OCI-LY3 (cell line): ENCODE measurements around the gene ATG4A.

ENCODE experiments used
- H2AFZ ChIP-seq: fragments of 200-600, 300-600 bp; shearing (Covaris generic); 2 replicates; pipeline ENCODE4 v1.6.0; 2014; ENCODE audit warnings: antibody characterized with exemption, low read depth, low read length
- H3K27ac ChIP-seq: fragments of 200-600, 300-600 bp; sonication (generic); 2 replicates; pipeline ENCODE4 v1.5.1; 2014; ENCODE audit warnings: mild to moderate bottlenecking, low read length, moderate library complexity, mixed read lengths
- H3K27me3 ChIP-seq: fragments of 200-600, 300-600 bp; sonication (generic); 2 replicates; pipeline ENCODE4 v1.6.1; 2014; ENCODE audit warnings: low read depth, low read length, mixed read lengths
- H3K36me3 ChIP-seq: fragments of 200-600, 300-600 bp; sonication (generic); replicated peaks from 2 replicates; pipeline ENCODE3; 2014; ENCODE audit warnings: low read depth, low read length, mixed read lengths
- H3K4me1 ChIP-seq: fragments of 300-600, 200-600 bp; sonication (generic); 2 replicates; pipeline ENCODE4 v1.6.1; 2014; ENCODE audit warnings: low read length, mixed read lengths
- H3K4me2 ChIP-seq: fragments of 200-600, 300-600 bp; sonication (generic); 2 replicates; pipeline ENCODE4 v1.6.1; 2014; ENCODE audit warnings: low read length, mixed read lengths
- H3K4me3 ChIP-seq: fragments of 300-600, 200-600 bp; sonication (generic); 2 replicates; pipeline ENCODE4 v1.5.1; 2014; ENCODE audit warnings: antibody characterized with exemption, mild to moderate bottlenecking, low read length, moderate library complexity
- H3K79me2 ChIP-seq: fragments of 300-600, 200-600 bp; shearing (Covaris generic); 2 replicates; pipeline ENCODE4 v1.6.1; 2014; ENCODE audit warnings: mild to moderate bottlenecking, low read length, mixed read lengths
- H3K9ac ChIP-seq: fragments of 300-600, 200-600 bp; shearing (Covaris generic); 2 replicates; pipeline ENCODE4 v1.6.0; 2014; ENCODE audit warnings: mild to moderate bottlenecking, low read length, moderate library complexity
- H3K9me3 ChIP-seq: fragments of 200-600, 300-600 bp; shearing (Covaris generic); 2 replicates; pipeline ENCODE4 v1.6.1; 2014; ENCODE audit warnings: low read length, mixed read lengths; ENCODE audit not compliant: insufficient read depth
- H4K20me1 ChIP-seq: fragments of 200-600, 300-600 bp; sonication (generic); 2 replicates; pipeline ENCODE4 v1.6.1; 2016; ENCODE audit warnings: low read length, mixed read lengths; ENCODE audit not compliant: insufficient read depth
- EZH2phosphoT487 ChIP-seq: fragments of 200-600 bp; shearing (Covaris generic); IDR thresholded peaks from 2 replicates; pipeline ENCODE4 v1.6.1; 2018; ENCODE audit warnings: antibody characterized with exemption, mixed run types, low read depth
- TF ChIP-seq, protein P1 (sequence below): fragments of 200-600, 300-600 bp; sonication (generic); IDR thresholded peaks from 2 replicates; pipeline ENCODE4 v1.5.1; 2014; ENCODE audit warnings: antibody characterized with exemption, low read length, low read depth

The ATG4A gene

DNA sequence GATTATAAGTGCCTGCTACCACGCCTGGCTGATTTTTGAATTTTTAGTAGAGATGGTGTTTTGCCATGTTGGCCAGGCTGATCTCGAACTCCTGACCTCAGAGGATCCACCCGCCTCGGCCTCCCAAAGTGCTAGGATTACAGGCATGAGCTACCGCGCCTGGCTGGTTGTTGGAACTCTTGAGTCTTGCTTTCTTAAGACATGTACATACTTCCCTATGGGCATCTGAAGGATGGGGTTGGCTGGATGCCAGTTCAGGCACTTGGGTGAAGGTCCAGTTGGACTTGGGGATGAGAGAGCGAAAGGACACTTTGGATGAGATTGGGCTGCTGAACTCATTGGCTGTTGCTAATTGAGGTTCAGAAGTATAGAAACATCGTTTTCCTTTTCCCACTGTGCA is 40.5 kb downstream of the ATG4A start:
- Histone ChIP-seq H3K9ac (no peak overlapping the region), H3K9me3 (no peaks in the 10 kb centered on the region), H4K20me1 (no peaks in the 10 kb centered on the region), H3K4me2 (no peak overlapping the region), H3K4me1 (no peaks in the 10 kb centered on the region), H3K79me2 (no peaks in the 10 kb centered on the region), H3K27me3 (no peaks in the 10 kb centered on the region), H3K36me3 (no peaks in the 10 kb centered on the region), H3K27ac (no peak overlapping the region), H2AFZ (no peak overlapping the region), H3K4me3 (no peak overlapping the region)
- TF ChIP-seq EZH2phosphoT487: no peak
- TF ChIP-seq, protein P1, sequence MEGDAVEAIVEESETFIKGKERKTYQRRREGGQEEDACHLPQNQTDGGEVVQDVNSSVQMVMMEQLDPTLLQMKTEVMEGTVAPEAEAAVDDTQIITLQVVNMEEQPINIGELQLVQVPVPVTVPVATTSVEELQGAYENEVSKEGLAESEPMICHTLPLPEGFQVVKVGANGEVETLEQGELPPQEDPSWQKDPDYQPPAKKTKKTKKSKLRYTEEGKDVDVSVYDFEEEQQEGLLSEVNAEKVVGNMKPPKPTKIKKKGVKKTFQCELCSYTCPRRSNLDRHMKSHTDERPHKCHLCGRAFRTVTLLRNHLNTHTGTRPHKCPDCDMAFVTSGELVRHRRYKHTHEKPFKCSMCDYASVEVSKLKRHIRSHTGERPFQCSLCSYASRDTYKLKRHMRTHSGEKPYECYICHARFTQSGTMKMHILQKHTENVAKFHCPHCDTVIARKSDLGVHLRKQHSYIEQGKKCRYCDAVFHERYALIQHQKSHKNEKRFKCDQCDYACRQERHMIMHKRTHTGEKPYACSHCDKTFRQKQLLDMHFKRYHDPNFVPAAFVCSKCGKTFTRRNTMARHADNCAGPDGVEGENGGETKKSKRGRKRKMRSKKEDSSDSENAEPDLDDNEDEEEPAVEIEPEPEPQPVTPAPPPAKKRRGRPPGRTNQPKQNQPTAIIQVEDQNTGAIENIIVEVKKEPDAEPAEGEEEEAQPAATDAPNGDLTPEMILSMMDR: no peak

GRCh38 chrX:108132876-108133275 is 41.3 kb downstream of the ATG4A start:
- no peaks in the 10 kb centered on the region for H3K27me3 ChIP-seq
- no peaks in the 10 kb centered on the region for H3K9me3 ChIP-seq
- TF ChIP-seq EZH2phosphoT487: no peak
- TF ChIP-seq, protein P1: no peak
- H3K36me3 ChIP-seq: no peaks in the 10 kb centered on the region
- no peak overlapping the region for H3K4me2 ChIP-seq
- no peaks in the 10 kb centered on the region for H3K4me1 ChIP-seq
- no peak overlapping the region for H3K9ac ChIP-seq
- no peak overlapping the region for H3K27ac ChIP-seq
- H3K4me3 ChIP-seq: no peak overlapping the region
- no peaks in the 10 kb centered on the region for H3K79me2 ChIP-seq
- no peak overlapping the region for H2AFZ ChIP-seq
- no peaks in the 10 kb centered on the region for H4K20me1 ChIP-seq

DNA sequence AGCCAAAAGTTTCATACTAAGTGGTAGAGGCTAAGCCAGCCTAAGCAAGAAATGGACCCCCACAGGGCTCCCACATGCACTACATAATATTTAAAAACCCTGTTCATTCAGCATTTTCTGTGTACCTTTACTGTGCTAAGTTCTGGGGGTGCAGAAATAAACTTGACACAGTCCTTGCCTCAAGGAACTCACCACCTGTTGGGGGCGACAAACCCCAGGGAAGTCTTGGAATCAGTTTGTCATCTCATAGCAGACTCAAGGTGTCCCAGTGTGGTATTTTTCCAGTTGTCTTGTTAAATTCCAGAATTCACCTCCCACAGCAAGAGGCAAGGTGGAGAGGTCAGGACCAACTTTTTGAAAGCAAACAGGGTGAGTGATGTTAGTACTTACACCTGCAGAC is 43.1 kb downstream of the ATG4A start:
- Histone ChIP-seq H3K9ac (no peak overlapping the region), H3K36me3 (no peaks in the 10 kb centered on the region), H3K27ac (no peak overlapping the region), H3K4me2 (no peak overlapping the region), H3K4me3 (no peak overlapping the region), H3K79me2 (no peaks in the 10 kb centered on the region), H4K20me1 (no peaks in the 10 kb centered on the region), H3K9me3 (no peaks in the 10 kb centered on the region), H2AFZ (no peak overlapping the region), H3K4me1 (no peaks in the 10 kb centered on the region), H3K27me3 (no peaks in the 10 kb centered on the region)
- TF ChIP-seq, protein P1: peak; percentile 6; the same call in 1 of the 2 replicates
- no peak for TF ChIP-seq EZH2phosphoT487

DNA sequence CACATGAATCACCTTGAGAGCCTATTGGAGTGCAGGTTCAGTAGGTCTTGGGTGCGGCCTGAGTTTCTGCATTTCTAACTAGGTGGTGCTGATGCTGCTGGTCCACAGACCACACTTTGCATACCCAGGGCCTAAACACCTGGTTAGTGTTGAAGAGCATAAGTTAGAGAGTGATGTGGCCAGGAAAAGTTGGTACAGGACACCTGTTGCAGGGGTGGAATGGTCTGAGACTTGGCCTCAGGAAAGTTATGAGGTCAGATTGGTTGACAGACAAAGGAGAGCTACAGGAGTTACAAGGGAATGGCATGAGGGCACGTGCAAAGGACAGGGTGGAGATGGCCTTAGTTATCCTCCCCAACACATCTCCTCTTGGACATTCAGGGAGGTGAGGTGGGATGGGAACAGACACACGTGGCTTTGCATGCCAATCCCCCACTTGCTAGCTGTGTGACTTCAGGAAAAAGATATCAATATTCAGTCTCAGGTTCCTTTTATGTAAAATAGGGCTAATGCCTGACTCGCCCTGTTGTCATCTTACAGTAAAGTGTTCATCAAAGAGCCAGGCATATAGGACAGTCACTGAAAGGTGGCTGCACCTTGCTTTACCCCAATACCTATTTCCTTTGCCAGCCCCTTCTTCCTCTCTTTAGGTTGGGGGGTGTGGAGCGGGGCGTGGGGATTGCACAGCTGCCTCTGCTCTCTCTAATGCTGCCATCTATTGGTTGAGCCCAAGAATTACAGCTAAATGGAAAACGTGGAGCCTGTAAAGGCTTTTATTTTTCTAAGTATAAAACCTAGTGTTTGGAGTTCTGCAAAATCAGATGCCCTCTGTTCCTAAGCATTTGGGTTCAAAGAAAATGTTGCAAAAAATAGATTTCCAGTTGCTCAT is 47.5 kb downstream of the ATG4A start:
- H3K79me2 ChIP-seq: no peaks in the 10 kb centered on the region
- no peak overlapping the region for H3K9ac ChIP-seq
- peak overlapping the region; percentile 22; the same call in 1 of the 2 replicates for H3K4me2 ChIP-seq
- no peaks in the 10 kb centered on the region for H4K20me1 ChIP-seq
- TF ChIP-seq EZH2phosphoT487: no peak
- TF ChIP-seq, protein P1: peak; percentile 56
- no peaks in the 10 kb centered on the region for H3K27me3 ChIP-seq
- no peak overlapping the region for H3K27ac ChIP-seq
- H3K4me1 ChIP-seq: no peaks in the 10 kb centered on the region
- no peak overlapping the region for H3K4me3 ChIP-seq
- H3K36me3 ChIP-seq: no peaks in the 10 kb centered on the region
- no peak overlapping the region for H2AFZ ChIP-seq
- no peaks in the 10 kb centered on the region for H3K9me3 ChIP-seq
